HG03095 (cell line): ENCODE data around the gene SMYD3.
"Not testable (repeated sequence)": the region's sequence is repeated elsewhere in the genome, so short reads cannot be mapped to it uniquely, and the experiment has no call there.

ENCODE experiments used
- ATAC-seq: cut with Tn5 transposase; IDR thresholded peaks from one replicate; pipeline ENCODE4 v1.9.1; 2021; ENCODE audit warnings: moderate library complexity; ENCODE audit not compliant: unreplicated experiment

Gene SMYD3

DNA sequence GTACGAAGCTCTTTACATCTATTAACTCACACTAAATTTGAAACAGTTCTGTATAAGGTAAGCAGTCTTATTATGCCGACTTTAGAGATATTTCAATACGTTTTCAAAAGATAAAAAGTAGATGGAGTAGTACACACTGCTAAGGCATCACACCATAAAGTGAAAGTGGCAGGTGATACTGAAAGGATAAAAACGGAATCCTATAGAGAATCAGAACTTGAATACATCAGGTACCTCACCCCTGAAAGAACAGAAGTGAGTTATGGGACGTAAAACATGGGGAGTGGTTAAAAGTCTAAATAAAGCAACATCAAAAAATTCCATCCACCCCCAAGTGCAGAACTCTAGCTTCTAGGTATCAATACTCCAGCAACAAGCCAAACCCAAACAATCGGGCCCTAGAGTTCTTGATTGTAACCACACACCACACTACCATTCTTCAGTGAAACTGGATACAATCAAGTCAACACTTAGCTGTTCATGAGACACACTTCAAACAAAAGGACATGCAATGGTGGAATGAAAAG, 142.6 kb downstream of the SMYD3 start:
- peak; percentile 90 for ATAC-seq

DNA sequence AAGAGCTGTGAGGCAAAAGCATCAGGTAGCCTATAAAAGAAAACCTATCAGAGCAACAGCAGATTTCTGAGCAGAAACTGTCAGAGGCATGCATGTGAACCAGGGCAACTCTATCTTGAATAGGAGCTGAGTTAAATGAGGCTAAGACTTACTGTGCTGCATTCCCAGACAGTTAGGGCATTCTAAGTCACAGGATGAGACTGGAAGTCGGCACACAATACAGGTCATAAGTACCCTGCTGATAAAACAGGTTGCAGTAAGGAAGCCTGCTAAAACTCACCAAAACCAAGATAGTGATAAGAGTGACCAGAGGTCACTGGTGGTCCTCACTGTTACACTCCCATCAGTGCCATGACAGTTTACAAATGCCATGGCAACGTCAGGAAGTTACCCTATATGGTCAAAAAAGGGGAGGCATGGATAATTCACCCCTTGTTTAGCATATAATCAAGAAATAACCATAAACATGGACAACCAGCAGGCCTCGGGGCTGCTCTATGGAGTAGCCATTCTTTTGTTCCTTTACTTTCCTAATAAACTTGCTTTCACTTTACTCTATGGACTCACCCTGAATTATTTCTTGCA, 150.0 kb downstream of the SMYD3 start:
- not testable (repeated sequence) for ATAC-seq

DNA sequence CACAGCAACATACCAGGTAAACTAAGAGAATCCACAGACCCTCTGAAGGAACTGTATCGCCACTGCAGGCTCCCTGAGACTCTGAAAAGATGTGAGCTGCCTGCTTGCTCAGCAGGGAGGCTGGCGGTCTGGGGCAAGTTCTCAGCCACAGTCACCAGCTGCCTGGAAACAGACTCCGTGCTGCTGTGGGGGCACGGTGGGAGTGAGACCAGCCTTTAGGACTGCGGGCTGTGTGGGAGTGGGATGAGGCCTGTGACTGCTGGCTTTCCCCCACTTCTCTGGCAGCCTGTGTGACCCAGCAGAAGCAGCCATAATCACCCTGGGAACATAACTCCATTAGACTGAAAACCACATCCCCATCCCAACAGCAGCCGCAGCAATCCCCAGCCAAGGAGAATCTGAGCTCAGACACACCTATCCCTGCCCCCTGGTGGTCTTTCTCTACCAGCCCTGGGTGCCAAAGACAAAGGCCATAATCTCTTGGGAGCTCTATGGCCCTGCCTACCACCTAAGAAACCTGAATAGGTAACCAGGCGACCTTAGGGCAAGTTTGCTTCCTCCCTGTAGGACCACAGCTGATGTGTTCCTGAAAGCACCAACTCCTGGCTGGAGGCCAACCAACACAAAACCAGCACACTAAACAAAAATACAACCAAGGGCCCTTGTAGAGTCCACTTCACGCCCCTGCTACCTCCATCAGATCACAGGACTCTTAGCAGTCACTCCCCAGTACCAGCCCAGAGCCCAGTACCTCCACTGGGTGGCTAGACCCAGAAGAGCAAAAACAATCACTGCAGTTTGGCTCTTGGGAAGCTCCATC, 151.5 kb downstream of the SMYD3 start:
- no peak for ATAC-seq

DNA sequence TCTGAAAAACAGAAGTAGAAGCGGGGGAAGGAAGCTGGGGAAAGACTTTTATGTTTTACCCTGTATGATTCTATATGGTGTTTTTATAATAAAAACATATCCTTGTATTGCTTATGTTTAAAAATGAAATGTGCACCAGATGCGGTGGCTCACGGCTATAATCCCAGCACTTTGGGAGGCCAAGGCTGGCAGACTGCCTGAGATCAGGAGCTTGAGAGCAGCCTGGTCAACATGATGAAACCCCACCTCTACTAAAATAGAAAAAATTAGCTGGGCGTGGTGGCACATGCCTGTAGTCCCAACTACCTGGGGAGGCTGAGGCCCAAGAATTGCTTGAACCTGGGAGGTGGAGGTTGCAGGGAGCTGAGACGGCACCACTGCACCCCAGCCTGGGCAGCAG, 155.4 kb downstream of the SMYD3 start:
- ATAC-seq, result no peak

DNA sequence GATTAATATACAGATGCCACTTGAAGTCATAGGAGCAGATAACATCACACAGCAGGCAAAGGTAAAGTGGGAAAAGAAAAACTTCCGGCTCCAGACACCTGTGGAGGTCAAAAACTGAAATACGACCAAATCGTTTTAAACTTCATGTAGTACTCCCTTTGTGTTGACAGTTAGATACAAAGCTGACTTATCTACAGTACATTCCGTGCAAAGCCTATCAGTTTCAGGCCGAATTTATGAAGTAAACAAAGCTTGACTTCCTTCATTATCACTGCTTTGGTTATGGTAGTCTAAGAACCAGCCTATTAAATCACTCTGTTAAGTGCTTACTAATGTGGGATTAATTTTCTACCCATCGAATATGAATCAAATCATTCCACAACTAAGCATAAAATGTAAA, 156.3 kb downstream of the SMYD3 start:
- no peak for ATAC-seq

DNA sequence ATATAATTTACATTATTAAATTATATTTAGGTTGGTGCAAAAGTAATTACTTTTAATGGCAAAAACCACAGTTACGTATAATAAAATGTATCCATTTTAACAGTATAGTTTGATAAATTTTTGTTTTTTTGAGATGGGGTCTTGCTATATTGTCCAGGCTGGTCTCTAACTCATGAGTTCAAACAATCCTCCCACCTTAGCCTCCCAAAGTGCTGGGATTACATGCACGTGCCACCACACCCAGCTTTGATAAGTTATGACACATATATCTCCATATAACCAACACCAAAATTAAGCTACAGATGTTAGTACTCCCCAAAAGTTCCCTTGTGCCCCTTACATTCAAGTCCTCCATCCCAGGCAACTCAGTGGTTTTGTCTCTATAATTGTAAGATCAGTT, 163.1 kb downstream of the SMYD3 start:
- no peak for ATAC-seq

DNA sequence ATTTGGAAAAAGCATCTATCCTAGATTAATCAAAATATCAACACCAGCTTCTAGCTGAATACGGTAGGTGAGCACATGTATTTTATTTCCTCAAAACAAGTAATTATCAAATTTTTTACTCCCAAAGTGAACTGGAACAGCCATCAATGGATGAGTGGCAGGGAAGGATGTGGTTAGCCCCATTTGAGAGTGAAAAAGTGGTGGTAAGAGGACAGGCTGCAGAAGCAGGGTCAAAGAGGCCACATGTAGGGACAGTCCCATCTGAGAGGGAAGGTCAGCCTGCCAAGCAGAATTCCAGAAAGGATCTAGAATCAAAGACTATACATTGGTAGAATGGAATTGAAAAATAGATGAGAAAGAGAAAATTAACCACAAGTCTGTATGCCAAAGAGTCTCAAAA, 163.8 kb downstream of the SMYD3 start:
- no peak for ATAC-seq

DNA sequence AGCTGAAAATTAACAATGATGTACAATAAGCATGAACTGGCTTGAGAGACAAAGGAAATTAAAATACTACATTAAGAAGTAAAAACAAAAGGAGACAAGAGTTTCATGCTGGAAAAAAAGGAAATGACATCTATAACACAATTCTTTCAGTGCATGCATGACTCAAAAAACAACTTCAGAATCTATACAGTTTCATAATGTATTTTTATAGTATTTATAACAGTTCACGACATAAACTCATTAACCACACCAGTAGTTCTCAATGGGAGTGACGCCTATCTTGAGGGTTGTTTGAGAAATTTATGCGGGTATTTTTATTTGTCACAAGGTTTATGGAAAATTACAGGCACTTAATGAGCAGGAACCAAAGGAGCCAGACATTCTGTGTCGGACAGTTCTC, 168.5 kb downstream of the SMYD3 start:
- no peak for ATAC-seq

DNA sequence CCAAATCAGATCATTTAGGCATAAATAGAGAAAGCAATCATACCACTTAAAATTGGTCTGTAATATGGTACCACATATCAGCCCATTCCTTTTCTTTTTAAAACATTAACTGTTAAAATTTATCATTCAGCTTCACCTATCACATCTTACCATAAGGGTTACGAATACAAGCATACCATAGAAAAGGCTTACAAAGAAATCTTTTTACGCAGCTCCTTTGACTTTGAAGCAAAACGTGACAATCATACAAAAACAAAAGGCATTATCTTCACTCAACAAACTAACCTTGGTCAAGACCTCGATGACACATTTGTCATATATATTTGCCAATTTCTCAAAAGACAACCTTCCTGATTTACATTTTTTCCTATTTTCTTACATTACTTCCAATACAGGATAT, 169.0 kb downstream of the SMYD3 start:
- ATAC-seq, result no peak

DNA sequence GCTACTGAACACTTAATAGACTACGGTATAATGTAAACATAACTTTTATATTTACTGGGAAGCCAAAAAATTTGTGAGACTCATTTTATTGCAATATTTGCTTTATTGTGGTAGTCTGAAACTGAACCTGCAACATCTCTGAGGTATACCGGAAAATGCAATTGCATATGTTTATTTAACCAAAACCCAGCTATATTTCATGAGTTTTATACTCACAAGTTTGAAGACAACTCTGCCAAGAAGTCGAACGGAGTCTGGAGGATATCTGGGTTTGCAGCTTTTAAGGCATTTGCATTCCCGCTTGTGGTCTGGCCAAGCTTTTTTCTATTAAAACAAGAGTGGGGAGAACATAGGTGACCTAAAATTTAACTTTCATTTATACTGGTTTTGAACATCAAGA, 171.9 kb downstream of the SMYD3 start:
- no peak for ATAC-seq

DNA sequence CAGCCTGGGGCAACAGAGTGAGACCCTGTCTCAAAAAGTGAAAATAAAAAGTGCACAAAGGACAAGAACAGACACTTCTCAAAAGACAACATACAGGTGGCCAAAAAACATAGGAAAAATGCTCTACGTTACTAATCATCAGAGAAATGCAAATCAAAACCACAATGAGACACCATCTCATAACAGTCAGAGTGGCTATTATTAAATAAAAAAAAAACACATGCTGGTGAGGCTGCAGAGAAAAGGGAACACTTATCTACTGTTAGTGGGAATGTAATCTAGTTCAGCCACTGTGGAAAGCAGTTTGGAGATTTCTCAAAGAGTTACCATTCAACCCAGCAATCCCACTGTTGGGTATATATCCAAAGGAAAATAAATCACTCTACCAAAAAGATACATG, 173.2 kb downstream of the SMYD3 start:
- ATAC-seq, result no peak

DNA sequence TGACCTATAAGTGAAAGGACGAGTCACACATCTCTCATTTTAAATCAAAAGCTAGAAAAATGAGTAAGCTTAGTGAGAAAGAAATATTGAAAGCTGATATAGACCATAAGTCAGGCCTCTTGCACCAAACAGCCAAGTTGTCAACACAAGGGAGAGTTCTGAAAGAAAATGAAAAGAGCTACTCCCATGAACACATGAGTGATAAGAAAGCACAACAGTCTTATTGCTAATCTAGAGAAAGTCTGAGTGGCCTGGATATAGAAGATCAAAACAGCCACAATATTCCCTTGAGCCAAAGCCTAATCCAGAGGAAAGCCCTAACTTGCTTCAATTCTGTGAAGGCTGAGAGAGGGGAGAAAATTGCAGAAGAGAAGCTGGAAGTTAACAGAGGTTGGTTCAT, 175.0 kb downstream of the SMYD3 start:
- ATAC-seq, result no peak

DNA sequence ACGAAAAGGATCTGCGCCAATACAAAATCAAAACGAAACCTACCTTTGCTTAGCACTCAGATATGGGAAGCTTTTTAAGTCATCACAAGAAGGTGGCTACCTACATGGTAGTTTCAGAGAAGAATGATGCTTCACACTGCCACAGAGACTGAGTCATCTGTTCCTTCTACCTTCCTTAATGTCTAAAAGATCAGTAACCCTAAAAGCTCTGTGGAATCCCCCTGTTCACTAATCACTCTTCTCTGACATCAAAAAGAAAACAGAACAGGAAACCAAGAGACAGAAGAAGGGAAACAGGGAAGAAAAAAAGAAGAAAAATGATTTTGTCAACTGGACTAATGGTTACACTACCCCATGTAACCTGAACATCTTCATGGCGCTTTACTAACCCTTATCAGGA, 177.2 kb downstream of the SMYD3 start:
- peak; percentile 98 for ATAC-seq

DNA sequence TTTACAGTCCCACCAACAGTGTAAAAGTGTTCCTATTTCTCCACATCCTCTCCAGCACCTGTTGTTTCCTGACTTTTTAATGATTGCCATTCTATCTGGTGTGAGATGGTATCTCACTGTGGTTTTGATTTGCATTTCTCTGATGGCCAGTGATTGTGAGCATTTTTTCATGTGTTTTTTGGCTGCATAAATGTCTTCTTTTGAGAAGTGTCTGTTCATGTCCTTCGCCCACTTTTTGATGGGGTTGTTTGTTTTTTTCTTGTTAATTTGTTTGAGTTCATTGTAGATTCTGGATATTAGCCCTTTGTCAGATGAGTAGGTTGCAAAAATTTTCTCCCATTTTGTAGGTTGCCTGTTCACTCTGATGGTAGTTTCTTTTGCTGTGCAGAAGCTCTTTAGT, 177.8 kb downstream of the SMYD3 start:
- ATAC-seq, result not testable (repeated sequence)

DNA sequence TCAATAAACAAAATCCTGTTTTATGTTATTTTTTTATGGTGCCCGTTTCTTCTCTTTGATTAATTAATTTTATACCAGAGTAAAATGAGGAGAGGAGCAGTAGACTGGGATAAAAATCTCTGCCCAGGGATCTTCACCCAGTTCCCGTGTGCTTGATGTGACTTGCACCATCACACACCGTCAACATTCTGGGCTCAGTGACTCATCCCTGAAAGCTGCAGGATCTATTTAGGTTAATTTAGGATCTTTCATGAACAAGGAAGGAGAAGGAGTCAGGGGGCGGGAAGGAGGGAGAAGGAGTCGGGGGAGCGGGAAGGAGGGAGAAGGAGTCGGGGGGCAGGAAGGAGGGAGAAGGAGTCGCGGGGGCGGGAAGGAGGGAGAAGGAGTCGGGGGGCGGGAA, 182.4 kb downstream of the SMYD3 start:
- ATAC-seq, result no peak

DNA sequence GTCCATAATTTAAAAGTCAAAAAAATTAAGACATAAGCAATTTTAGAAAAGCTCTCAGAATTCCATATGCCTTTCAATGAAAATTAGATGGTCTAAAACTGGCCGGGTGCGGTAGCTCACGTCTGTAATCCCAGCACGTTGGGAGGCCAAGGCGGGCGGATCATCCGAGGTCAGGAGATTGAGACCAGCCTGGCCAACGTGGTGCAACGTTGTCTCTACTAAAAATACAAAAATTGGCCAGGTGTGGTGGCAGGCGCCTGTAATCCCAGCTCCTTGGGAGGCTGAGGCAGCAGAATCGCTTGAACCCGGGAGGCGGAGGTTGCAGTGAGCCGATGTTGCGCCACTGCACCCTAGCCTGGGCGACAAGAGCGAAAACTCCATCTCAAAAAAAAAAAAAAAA, 183.0 kb downstream of the SMYD3 start:
- not testable (repeated sequence) for ATAC-seq

DNA sequence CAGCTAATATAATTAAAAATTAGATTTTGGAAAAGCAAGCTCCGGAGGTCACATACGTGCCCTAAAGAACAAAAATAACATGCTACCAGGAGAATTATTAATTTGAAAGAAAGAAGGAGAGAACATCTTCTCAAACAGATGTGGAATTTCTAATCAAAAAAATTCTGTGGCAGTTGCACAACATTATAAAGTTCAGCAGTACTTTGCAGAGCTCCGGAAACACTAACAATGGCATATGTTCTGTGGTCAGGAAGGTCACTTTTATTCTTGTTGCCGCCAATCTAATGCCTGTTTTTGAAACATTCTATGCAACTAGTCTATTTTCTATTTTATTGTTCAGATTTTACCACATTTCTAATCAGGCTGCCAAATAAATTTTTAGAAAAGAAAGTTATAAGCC, 186.8 kb downstream of the SMYD3 start:
- ATAC-seq, result no peak

DNA sequence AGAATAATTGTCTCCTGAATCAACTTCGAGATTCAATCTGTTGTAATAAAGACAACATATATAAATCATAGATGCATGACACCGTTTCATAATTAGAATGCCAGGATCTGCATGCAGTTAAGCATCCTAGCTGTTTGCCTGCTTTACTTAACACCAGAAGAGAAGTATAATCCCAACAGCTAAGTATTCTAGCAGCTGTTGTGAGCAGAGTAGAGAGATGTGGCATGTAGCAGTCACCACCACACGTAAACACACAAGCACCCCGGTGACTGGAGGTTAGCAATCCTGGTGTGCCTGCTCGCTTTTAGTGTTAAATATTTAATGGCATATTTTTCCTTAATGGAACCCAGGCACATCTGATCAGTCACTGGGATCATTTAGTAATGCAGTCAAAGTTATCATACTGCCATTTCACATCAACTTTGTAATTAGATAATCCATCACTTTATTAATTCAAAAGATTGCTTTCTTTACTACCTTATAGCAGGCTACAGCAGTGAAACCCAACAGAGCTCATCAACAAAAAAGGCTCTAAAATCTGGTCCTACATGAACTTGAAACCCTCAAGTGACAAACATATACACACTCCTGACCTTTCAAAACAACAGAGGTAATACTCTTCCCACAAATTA, 187.9 kb downstream of the SMYD3 start:
- no peak for ATAC-seq

DNA sequence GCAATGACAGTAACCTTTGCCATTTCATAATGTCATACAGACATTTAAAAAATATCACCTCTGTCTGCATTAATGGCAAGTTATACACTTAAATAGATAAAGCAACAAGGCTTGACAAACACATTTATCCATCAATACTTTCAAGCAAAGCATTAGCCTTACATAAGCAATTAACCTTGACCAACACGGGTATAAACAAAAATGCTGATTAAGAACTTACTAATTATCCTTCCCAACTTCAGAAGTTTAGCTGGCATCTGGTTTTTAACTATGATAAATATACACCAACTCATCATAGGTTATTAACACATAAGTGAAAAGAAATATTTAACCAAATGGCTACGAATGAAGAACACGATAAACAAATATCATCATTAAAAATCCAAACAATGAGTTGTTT, 188.5 kb downstream of the SMYD3 start:
- ATAC-seq, result no peak

DNA sequence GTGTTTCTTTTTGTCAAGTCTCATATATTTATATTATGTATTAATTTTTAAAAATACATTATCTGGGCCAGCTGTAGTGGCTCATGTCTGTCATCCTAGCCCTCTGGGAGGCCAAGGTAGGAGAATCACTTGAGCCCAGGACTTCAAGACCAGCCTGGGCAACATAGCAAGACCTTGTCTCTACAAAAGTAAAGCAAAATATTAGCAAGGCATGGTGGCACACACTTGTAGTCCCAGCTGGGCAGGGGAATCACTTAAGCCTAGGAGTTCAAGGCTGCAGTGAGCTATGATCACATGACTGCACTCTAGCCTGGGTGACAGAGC, 189.1 kb downstream of the SMYD3 start:
- no peak for ATAC-seq

DNA sequence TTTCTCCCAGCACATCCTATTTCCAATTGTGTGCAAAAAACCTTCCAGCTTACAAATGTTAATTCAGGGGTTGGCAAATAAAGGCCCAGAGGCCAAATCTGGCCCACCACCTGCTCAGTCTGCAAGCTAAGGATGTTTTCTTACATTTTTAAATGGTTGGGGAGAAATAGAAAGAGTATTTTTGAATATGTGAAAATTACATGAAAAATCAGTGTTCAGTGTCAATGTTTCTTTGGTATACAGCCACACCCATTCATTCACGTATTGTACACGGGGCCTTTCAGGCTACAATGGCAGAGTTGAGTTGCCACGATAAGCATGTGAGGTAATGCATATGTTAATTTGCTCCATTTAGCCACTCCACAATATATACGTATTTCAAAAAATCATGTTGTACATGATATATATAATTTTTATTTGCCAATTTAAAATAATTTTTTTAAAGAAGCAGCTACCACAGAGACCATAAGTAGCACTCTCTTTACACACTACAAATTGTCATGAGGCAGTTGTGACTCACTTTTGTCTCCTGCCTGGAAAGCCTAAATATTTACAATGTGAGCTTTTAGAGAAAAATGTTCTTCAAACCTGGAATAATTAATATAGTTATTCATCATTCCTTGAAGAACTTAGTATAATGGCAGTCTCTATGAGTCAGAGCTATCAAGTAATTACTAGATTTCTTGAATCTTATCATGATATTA, 189.6 kb downstream of the SMYD3 start:
- no peak for ATAC-seq

DNA sequence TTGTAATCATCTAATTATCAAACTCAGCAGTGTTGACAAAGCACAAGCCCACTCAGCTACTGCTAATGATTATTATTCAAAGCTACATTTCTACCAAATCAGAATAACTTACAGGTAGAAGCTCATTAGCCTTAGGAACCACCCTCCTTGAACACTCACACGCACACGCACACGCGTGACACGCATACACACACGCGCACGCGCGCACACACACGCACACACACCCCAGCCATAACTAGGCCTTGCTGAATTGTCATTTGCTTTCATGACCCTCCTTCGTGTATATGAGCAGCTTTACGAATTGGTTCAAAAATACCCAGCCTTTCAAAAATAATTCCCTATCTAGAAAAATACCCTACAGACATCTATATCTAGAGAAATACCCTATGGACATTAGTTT, 195.6 kb downstream of the SMYD3 start:
- no peak for ATAC-seq
